ENCODE data around the gene ARHGAP45. TPM values are rescaled to one million over a fixed set of nuclear protein-coding genes. Genes with fewer than 3 reads are reported as not detected.
A peak's percentile ranks its signal among the peaks of the same experiment; 100 is the strongest.

ARHGAP45 gene
- total and polyA plus RNA-seq, 4 donors, result 3.3 to 27.5 (median 9.7) TPM

- H3K36me3 ChIP-seq (ENCODE audit: control insufficient read depth in 4 of 4, insufficient read depth in 3 of 4, low read depth in 1 of 4, low read length in 3 of 4), result peaks cover 0 to 4% (median 1%) of the 10 kb centered on the region in 4 donors
- peak overlapping the region in 1 of 2 donors; percentile 16 for H3K9ac ChIP-seq (ENCODE audit: low read depth in 1 of 2, low read length in 2 of 2)
- peak overlapping the region; percentile 91 for H3K27ac ChIP-seq (ENCODE audit: low read depth in 1 of 2, low read length in 2 of 2)
- H3K9me3 ChIP-seq (ENCODE audit: control insufficient read depth in 4 of 4, low read length in 3 of 4), result no peaks in the 10 kb centered on the region
- H3K4me3 ChIP-seq (ENCODE audit: low read depth in 1 of 3, low read length in 3 of 3), result no peak overlapping the region
- TF ChIP-seq JUND (IDR thresholded peaks at IDR 0.05) (no peak), EGR1 (IDR thresholded peaks at IDR 0.05; ENCODE audit: low read depth in 2 of 2) (peak in 1 of 2 donors; percentile 17), NR2F2 (IDR thresholded peaks at IDR 0.05) (no peak), RXRA (IDR thresholded peaks at IDR 0.05) (no peak), TAF1 (conservative IDR thresholded peaks at IDR 0.05) (no peak), REST (IDR thresholded peaks at IDR 0.05) (no peak), HNF4G (IDR thresholded peaks at IDR 0.05) (no peak), GABPA (IDR thresholded peaks at IDR 0.05 in 1 of 2, conservative IDR thresholded peaks at IDR 0.05 in 1 of 2) (peak in 1 of 2 donors; percentile 35)
- 42% methylated on average over 9 of the region's 9 CpGs for WGBS
- DNase-seq (ENCODE audit: low spot score), result no peak
- peaks cover 24 to 61% (median 39%) of the 10 kb centered on the region in 4 donors for H3K4me1 ChIP-seq (ENCODE audit: control insufficient read depth in 4 of 4, insufficient read depth in 4 of 4, low read length in 3 of 4)
- no peaks in the 10 kb centered on the region for H3K27me3 ChIP-seq (ENCODE audit: control insufficient read depth in 4 of 4, insufficient read depth in 4 of 4, low read length in 3 of 4)
Observed at GRCh38 chr19:1101337-1101698, 34.4 kb downstream of the ARHGAP45 start.

GRCh38 chr19:1102407-1103131, 35.6 kb downstream of the ARHGAP45 start:
- peak overlapping the region; percentile 91 for H3K27ac ChIP-seq (ENCODE audit: low read depth in 1 of 2, low read length in 2 of 2)
- TF ChIP-seq TAF1 (conservative IDR thresholded peaks at IDR 0.05) (no peak), MAX (IDR thresholded peaks at IDR 0.05) (no peak), EGR1 (IDR thresholded peaks at IDR 0.05; ENCODE audit: low read depth in 2 of 2) (peak in 1 of 2 donors; percentile 10), JUND (IDR thresholded peaks at IDR 0.05) (peak; percentile 88 to 93), HNF4A (conservative IDR thresholded peaks at IDR 0.05) (peak; percentile 49 to 70)
- H3K9me3 ChIP-seq (ENCODE audit: control insufficient read depth in 4 of 4, low read length in 3 of 4), result no peaks in the 10 kb centered on the region
- H3K36me3 ChIP-seq (ENCODE audit: control insufficient read depth in 4 of 4, insufficient read depth in 3 of 4, low read depth in 1 of 4, low read length in 3 of 4), result peaks cover 2 to 14% (median 8%) of the 10 kb centered on the region in 4 donors
- no peaks in the 10 kb centered on the region for H3K27me3 ChIP-seq (ENCODE audit: control insufficient read depth in 4 of 4, insufficient read depth in 4 of 4, low read length in 3 of 4)
- 70% methylated on average over 17 of the region's 17 CpGs for WGBS
- no peak overlapping the region for H3K4me3 ChIP-seq (ENCODE audit: low read depth in 1 of 3, low read length in 3 of 3)
- H3K4me1 ChIP-seq (ENCODE audit: control insufficient read depth in 4 of 4, insufficient read depth in 4 of 4, low read length in 3 of 4), result peaks cover 21 to 60% (median 36%) of the 10 kb centered on the region in 4 donors
- peak overlapping the region in 1 of 2 donors; percentile 57 for H3K9ac ChIP-seq (ENCODE audit: low read depth in 1 of 2, low read length in 2 of 2)
- DNase-seq (ENCODE audit: low spot score), result no peak

GRCh38 chr19:1103132-1103707, 36.3 kb downstream of the ARHGAP45 start:
- Histone ChIP-seq H3K9me3 (ENCODE audit: control insufficient read depth in 4 of 4, low read length in 3 of 4) (no peaks in the 10 kb centered on the region), H3K9ac (ENCODE audit: low read depth in 1 of 2, low read length in 2 of 2) (peak overlapping the region; percentile 63 to 86), H3K27me3 (ENCODE audit: control insufficient read depth in 4 of 4, insufficient read depth in 4 of 4, low read length in 3 of 4) (no peaks in the 10 kb centered on the region), H3K4me3 (ENCODE audit: low read depth in 1 of 3, low read length in 3 of 3) (peak overlapping the region in 1 of 3 donors; percentile 35), H3K36me3 (ENCODE audit: control insufficient read depth in 4 of 4, insufficient read depth in 3 of 4, low read depth in 1 of 4, low read length in 3 of 4) (peaks cover 2 to 14% (median 9%) of the 10 kb centered on the region in 4 donors), H3K4me1 (ENCODE audit: control insufficient read depth in 4 of 4, insufficient read depth in 4 of 4, low read length in 3 of 4) (peaks cover 19 to 53% (median 32%) of the 10 kb centered on the region in 4 donors), H3K27ac (ENCODE audit: low read depth in 1 of 2, low read length in 2 of 2) (peak overlapping the region; percentile 91)
- 35% methylated on average over 20 of the region's 20 CpGs for WGBS
- DNase-seq (ENCODE audit: low spot score), result no peak
- TF ChIP-seq HNF4G (IDR thresholded peaks at IDR 0.05), result no peak
- no peak for TF ChIP-seq FOXA1 (IDR thresholded peaks at IDR 0.05)
- no peak for TF ChIP-seq CTCF (IDR thresholded peaks at IDR 0.05; ENCODE audit: low read depth, low read length, missing input control)
- TF ChIP-seq MAX (IDR thresholded peaks at IDR 0.05), result no peak
- no peak for TF ChIP-seq SP1 (IDR thresholded peaks at IDR 0.05)
- TF ChIP-seq JUND (IDR thresholded peaks at IDR 0.05), result no peak
- TF ChIP-seq ZBTB33 (IDR thresholded peaks at IDR 0.05), result no peak
- TF ChIP-seq TAF1 (conservative IDR thresholded peaks at IDR 0.05), result no peak
- no peak for TF ChIP-seq RXRA (IDR thresholded peaks at IDR 0.05)
